Stomach (tissue), 9 donors: ENCODE results near the gene MAP3K19. TPM values are rescaled to one million over a fixed set of nuclear protein-coding genes. Genes with fewer than 3 reads are reported as not detected.
A peak's percentile ranks its signal among the peaks of the same experiment; 100 is the strongest.

ENCODE experiments used
- DNase-seq, 2 donors: peaks; one replicate each; pipeline versions ENCODE4 v3.0.0 to v3.0.0-alpha.2; 2013 to 2019
- H3K27ac ChIP-seq, 5 donors: fragments of 200-600 bp in 4 of 5; sonication (generic) in 4 of 5; one replicate each; pipeline ENCODE4 v1.5.1; 2013 to 2019; ENCODE audit warnings: mild to moderate bottlenecking in 1 of 5, moderate library complexity in 1 of 5
- H3K27me3 ChIP-seq, 3 donors: fragments of 200-600 bp; sonication (generic); one replicate each; pipeline ENCODE4 v1.5.1; 2017 to 2019; ENCODE audit warnings: mixed run types in 1 of 3
- H3K36me3 ChIP-seq, 4 donors: fragments of 200-600 bp; sonication (generic); 1 replicate in 3 of 4; 2 replicates in 1 of 4; pipeline ENCODE4 v1.5.1; 2016 to 2019
- H3K4me1 ChIP-seq, 4 donors: fragments of 200-600 bp; sonication (generic); one replicate each; pipeline ENCODE4 v1.5.1; 2016 to 2019
- H3K4me3 ChIP-seq, 4 donors: fragments of 200-600 bp; sonication (generic) in 3 of 4; one replicate each; pipeline ENCODE4 v1.5.1; 2016 to 2019; ENCODE audit warnings: mild to moderate bottlenecking in 1 of 4
- H3K9me3 ChIP-seq, 4 donors: fragments of 200-600 bp; sonication (generic); one replicate each; pipeline ENCODE4 v1.5.1; 2016 to 2019
- EP300 ChIP-seq: sonication (generic); formaldehyde crosslinking; IDR thresholded peaks from one replicate; pipeline ENCODE4 v1.6.1; 2017; ENCODE audit warnings: antibody characterized with exemption
- POLR2A ChIP-seq, 4 donors: fragments of 450-650 bp; IDR thresholded peaks; one replicate each; pipeline ENCODE4 v1.6.1; 2016; ENCODE audit warnings: antibody characterized with exemption in 4 of 4, control low read depth in 2 of 4, mild to moderate bottlenecking in 1 of 4, moderate library complexity in 1 of 4
- POLR2AphosphoS5 ChIP-seq, 3 donors: sonication (generic); formaldehyde crosslinking; IDR thresholded peaks; one replicate each; pipeline ENCODE4 v1.6.1; 2016; ENCODE audit warnings: antibody characterized with exemption in 3 of 3
- whole genome bisulfite sequencing, 5 donors: extraction: QIAGEN DNeasy Blood & Tissue Kit in 3 of 5; methylation state at CpG; one replicate each; pipeline versions ENCODE4 v1.1.5 to v1.1.7; 2013 to 2018; 5-methylcytosine and 5-hydroxymethylcytosine counted together
- intact Hi-C: fragments of 100-400 bp; cut with DNase I; formaldehyde crosslinking; loops from one replicate; pipeline ENCODE4 v1.15.1; 2023; ENCODE audit warnings: low total_unique reads
- polyA plus RNA-seq, 3 donors: library from polyadenylated mRNA; stranded (reverse); fragments of 200-250 nt; gene quantifications; one replicate each; pipeline ENCODE4 v1.2.3, GENCODE V29; 2013
- total RNA-seq, 5 donors: library from RNA; depleted of rRNA; stranded (reverse); fragments of >200 nt; gene quantifications; one replicate each; pipeline versions ENCODE4 v1.1.0 to v1.2.3, GENCODE V29; 2014 to 2016
- TF ChIP-seq, protein P1 (sequence below), 7 experiments: fragments of 450-650 bp in 4 of 7; fragments of 200-600 bp in 3 of 7; sonication (generic) in 3 of 7; IDR thresholded peaks; one replicate each; pipeline ENCODE4 v1.5.1; 2016 to 2019; ENCODE audit warnings: antibody characterized with exemption in 7 of 7, control low read depth in 2 of 7, mild to moderate bottlenecking in 1 of 7
- donor health status: healthy with polysubstance abuse.
- donor health status: Bipolar disorder and iron deficiency.
- donor health status: healthy.

MAP3K19 gene
- total and polyA plus RNA-seq, 8 donors: 1.1 TPM; not detected in 7

- WGBS, 5 donors: 82 to 93% (median 91%) methylated on average over 2 of the region's 2 CpGs
- H3K27ac ChIP-seq: no peak overlapping the region
- DNase-seq: no peak
- TF ChIP-seq POLR2AphosphoS5 (IDR thresholded peaks at IDR 0.05) (no peak), EP300 (no peak), POLR2A (IDR thresholded peaks at IDR 0.05) (no peak)
- TF ChIP-seq, protein P1, sequence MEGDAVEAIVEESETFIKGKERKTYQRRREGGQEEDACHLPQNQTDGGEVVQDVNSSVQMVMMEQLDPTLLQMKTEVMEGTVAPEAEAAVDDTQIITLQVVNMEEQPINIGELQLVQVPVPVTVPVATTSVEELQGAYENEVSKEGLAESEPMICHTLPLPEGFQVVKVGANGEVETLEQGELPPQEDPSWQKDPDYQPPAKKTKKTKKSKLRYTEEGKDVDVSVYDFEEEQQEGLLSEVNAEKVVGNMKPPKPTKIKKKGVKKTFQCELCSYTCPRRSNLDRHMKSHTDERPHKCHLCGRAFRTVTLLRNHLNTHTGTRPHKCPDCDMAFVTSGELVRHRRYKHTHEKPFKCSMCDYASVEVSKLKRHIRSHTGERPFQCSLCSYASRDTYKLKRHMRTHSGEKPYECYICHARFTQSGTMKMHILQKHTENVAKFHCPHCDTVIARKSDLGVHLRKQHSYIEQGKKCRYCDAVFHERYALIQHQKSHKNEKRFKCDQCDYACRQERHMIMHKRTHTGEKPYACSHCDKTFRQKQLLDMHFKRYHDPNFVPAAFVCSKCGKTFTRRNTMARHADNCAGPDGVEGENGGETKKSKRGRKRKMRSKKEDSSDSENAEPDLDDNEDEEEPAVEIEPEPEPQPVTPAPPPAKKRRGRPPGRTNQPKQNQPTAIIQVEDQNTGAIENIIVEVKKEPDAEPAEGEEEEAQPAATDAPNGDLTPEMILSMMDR (IDR thresholded peaks at IDR 0.05): no peak
- H3K9me3 ChIP-seq: peaks cover 0 to 7% (median 0%) of the 10 kb centered on the region in 4 donors
- peaks cover 0 to 7% (median 3%) of the 10 kb centered on the region in 4 donors for H3K4me1 ChIP-seq
- intact Hi-C loops: no loop called here
- H3K36me3 ChIP-seq: peaks cover 0 to 22% (median 14%) of the 10 kb centered on the region in 4 donors
- H3K27me3 ChIP-seq: no peaks in the 10 kb centered on the region
- no peak overlapping the region for H3K4me3 ChIP-seq
These were observed 39.0 kb upstream of the MAP3K19 start for GRCh38 chr2:135086222-135086621.

- H3K27ac ChIP-seq: no peak overlapping the region
- no peaks in the 10 kb centered on the region for H3K9me3 ChIP-seq
- intact Hi-C loops: no loop called here
- H3K27me3 ChIP-seq: no peaks in the 10 kb centered on the region
- DNase-seq: no peak
- peaks cover 0 to 23% (median 12%) of the 10 kb centered on the region in 4 donors for H3K4me1 ChIP-seq
- H3K36me3 ChIP-seq: peaks cover 0 to 24% (median 19%) of the 10 kb centered on the region in 4 donors
- H3K4me3 ChIP-seq: no peak overlapping the region
- TF ChIP-seq EP300 (no peak), POLR2A (IDR thresholded peaks at IDR 0.05) (no peak), POLR2AphosphoS5 (IDR thresholded peaks at IDR 0.05) (no peak)
- TF ChIP-seq, protein P1 (IDR thresholded peaks at IDR 0.05): no peak
These were observed 31.2 kb upstream of the MAP3K19 start for GRCh38 chr2:135078417-135078816.

- DNase-seq: no peak
- H3K27me3 ChIP-seq: no peaks in the 10 kb centered on the region
- intact Hi-C loops: no loop called here
- no peak overlapping the region for H3K4me3 ChIP-seq
- H3K27ac ChIP-seq: no peak overlapping the region
- H3K9me3 ChIP-seq: peaks cover 0 to 9% (median 2%) of the 10 kb centered on the region in 4 donors
- peaks cover 0 to 21% (median 12%) of the 10 kb centered on the region in 4 donors for H3K36me3 ChIP-seq
- peaks cover 0 to 25% (median 16%) of the 10 kb centered on the region in 4 donors for H3K4me1 ChIP-seq
- TF ChIP-seq EP300 (no peak), POLR2A (IDR thresholded peaks at IDR 0.05) (no peak)
- TF ChIP-seq, protein P1 (IDR thresholded peaks at IDR 0.05): no peak
- WGBS, 5 donors: 97 to 99% (median 98%) methylated on average over 2 of the region's 2 CpGs
These were observed 29.3 kb upstream of the MAP3K19 start for GRCh38 chr2:135076556-135076955.

GRCh38 chr2:135074216-135074615 lies 27.0 kb upstream of the MAP3K19 start:
- peak in 1 of 2 donors; percentile 37 for DNase-seq
- Histone ChIP-seq H3K4me3 (no peak overlapping the region), H3K9me3 (peaks cover 0 to 16% (median 2%) of the 10 kb centered on the region in 4 donors), H3K27me3 (no peaks in the 10 kb centered on the region), H3K4me1 (peaks cover 0 to 25% (median 17%) of the 10 kb centered on the region in 4 donors), H3K36me3 (peaks cover 0 to 22% (median 12%) of the 10 kb centered on the region in 4 donors), H3K27ac (no peak overlapping the region)
- intact Hi-C loops: no loop called here
- 65 to 84% (median 77%) methylated on average over 3 of the region's 3 CpGs for WGBS, 5 donors
- TF ChIP-seq, protein P1 (IDR thresholded peaks at IDR 0.05): no peak
- TF ChIP-seq POLR2A (IDR thresholded peaks at IDR 0.05) (no peak), POLR2AphosphoS5 (IDR thresholded peaks at IDR 0.05) (no peak), EP300 (no peak)
